HG03520 (cell line): Measurements from ENCODE around the gene APEH.

Experiments used
- ATAC-seq: cut with Tn5 transposase; IDR thresholded peaks from one replicate; pipeline ENCODE4 v1.9.1; 2021; ENCODE audit warnings: mild to moderate bottlenecking, moderate library complexity; ENCODE audit not compliant: unreplicated experiment

The APEH gene

GRCh38 chr3:49711489-49711888, 37.3 kb downstream of the APEH start:
- no peak for ATAC-seq

GRCh38 chr3:49712166-49712565, 38.0 kb downstream of the APEH start:
- no peak for ATAC-seq

GRCh38 chr3:49712631-49713317, 38.6 kb downstream of the APEH start:
- no peak for ATAC-seq

- ATAC-seq: no peak
Observed at GRCh38 chr3:49713336-49714105, 39.4 kb downstream of the APEH start.

GRCh38 chr3:49714728-49715550, 40.8 kb downstream of the APEH start:
- ATAC-seq: no peak

GRCh38 chr3:49715611-49716121, 41.5 kb downstream of the APEH start:
- ATAC-seq: no peak

- no peak for ATAC-seq
Observed at GRCh38 chr3:49716169-49716568, 42.0 kb downstream of the APEH start.

- no peak for ATAC-seq
Observed at GRCh38 chr3:49716691-49717210, 42.6 kb downstream of the APEH start.

- ATAC-seq: no peak
Observed at GRCh38 chr3:49717211-49717958, 43.2 kb downstream of the APEH start.

- ATAC-seq: no peak
Observed at GRCh38 chr3:49717959-49718857, 44.1 kb downstream of the APEH start.

- ATAC-seq: no peak
Observed at GRCh38 chr3:49718858-49719213, 44.7 kb downstream of the APEH start.

- ATAC-seq: peak; percentile 41
Observed at GRCh38 chr3:49719214-49719884, 45.2 kb downstream of the APEH start, which contains the start of gene AMIGO3. Gene AMIGO3 (minus strand): TSS chr3:49719684. CDS start chr3:49719465, 219 bp downstream.

- ATAC-seq: no peak
Observed at GRCh38 chr3:49720855-49721595, 46.9 kb downstream of the APEH start.

- no peak for ATAC-seq
Observed at GRCh38 chr3:49721596-49721895, 47.4 kb downstream of the APEH start.

- ATAC-seq: no peak
Observed at GRCh38 chr3:49721896-49722781, 48.0 kb downstream of the APEH start.

- no peak for ATAC-seq
Observed at GRCh38 chr3:49722896-49723295, 48.7 kb downstream of the APEH start.

GRCh38 chr3:49723296-49723627, 49.1 kb downstream of the APEH start:
- ATAC-seq: no peak
